ENCODE measurements around the gene KLHDC1. TPM values are rescaled to one million over a fixed set of nuclear protein-coding genes. Genes with fewer than 3 reads are reported as not detected.
"Not testable (repeated sequence)": the region's sequence is repeated elsewhere in the genome, so short reads cannot be mapped to it uniquely, and the experiment has no call there.

The KLHDC1 gene
- total RNA-seq, 1 donor from 2014 or later = not detected

- Histone ChIP-seq H3K9me3 (no peaks in the 10 kb centered on the region), H3K36me3 (peaks cover 10 to 40% of the 10 kb centered on the region in 2 donors), H3K4me3 (no peak overlapping the region), H3K27ac (no peak overlapping the region), H3K27me3 (no peaks in the 10 kb centered on the region), H3K4me1 (no peaks in the 10 kb centered on the region)
- no peak for DNase-seq (ENCODE audit: low spot score in 2 of 2)
- intact Hi-C loops (cut with DNase I) = no loop called here
- TF ChIP-seq, protein P1, sequence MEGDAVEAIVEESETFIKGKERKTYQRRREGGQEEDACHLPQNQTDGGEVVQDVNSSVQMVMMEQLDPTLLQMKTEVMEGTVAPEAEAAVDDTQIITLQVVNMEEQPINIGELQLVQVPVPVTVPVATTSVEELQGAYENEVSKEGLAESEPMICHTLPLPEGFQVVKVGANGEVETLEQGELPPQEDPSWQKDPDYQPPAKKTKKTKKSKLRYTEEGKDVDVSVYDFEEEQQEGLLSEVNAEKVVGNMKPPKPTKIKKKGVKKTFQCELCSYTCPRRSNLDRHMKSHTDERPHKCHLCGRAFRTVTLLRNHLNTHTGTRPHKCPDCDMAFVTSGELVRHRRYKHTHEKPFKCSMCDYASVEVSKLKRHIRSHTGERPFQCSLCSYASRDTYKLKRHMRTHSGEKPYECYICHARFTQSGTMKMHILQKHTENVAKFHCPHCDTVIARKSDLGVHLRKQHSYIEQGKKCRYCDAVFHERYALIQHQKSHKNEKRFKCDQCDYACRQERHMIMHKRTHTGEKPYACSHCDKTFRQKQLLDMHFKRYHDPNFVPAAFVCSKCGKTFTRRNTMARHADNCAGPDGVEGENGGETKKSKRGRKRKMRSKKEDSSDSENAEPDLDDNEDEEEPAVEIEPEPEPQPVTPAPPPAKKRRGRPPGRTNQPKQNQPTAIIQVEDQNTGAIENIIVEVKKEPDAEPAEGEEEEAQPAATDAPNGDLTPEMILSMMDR (IDR thresholded peaks at IDR 0.05) = no peak
These were observed 40.9 kb downstream of the KLHDC1 start for GRCh38 chr14:49733836-49734235.

DNA sequence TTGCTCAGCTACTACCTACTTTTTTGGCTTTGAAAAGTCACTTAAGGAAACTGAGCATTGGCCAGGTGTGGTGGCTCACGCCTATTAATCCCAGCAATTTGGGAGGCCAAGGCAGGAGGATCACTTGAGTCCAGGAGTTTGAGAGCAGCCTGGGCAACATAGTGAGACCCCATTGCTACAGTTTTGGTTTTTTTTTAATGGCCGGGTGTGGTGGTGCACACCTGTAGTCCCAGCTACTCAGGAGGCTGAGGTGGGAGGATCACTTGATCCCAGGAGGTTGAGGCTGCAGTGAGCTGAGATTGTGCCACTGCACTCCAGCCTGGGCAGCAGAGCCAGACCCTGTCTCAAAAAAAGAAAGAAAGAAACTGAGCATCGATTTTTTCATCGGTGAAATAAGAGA, 42.7 kb downstream of the KLHDC1 start:
- H3K27me3 ChIP-seq; intact Hi-C loops (cut with DNase I); H3K4me3 ChIP-seq; H3K9me3 ChIP-seq; H3K4me1 ChIP-seq; H3K27ac ChIP-seq; DNase-seq (ENCODE audit: low spot score in 2 of 2): not testable (repeated sequence)
- peaks cover 9 to 45% of the 10 kb centered on the region in 2 donors for H3K36me3 ChIP-seq

DNA sequence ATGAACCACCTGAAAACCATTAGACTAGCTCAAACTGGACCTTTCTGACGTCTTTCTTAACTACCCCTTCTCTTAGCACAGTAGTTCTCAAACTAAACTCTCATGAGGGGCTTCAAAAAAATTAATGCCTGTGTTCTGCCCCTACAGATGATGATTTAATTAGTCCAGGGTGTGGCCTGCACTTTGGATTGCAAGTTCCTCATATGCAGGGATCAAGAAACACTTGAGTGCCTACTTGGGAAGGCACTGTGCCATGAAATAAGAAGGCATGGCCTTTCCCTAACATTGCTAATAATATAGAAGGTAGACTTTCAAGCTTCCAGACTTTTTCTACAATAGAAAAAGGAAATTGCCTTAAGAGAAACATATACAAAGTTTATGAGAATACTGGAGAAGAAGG, 52.3 kb downstream of the KLHDC1 start:
- Histone ChIP-seq H3K27me3 (no peaks in the 10 kb centered on the region), H3K4me1 (no peaks in the 10 kb centered on the region), H3K4me3 (no peak overlapping the region), H3K9me3 (no peaks in the 10 kb centered on the region), H3K36me3 (peaks cover 25 to 51% of the 10 kb centered on the region in 2 donors), H3K27ac (no peak overlapping the region)
- intact Hi-C loops (cut with DNase I) = no loop called here
- TF ChIP-seq, protein P1 (IDR thresholded peaks at IDR 0.05) = no peak
- DNase-seq (ENCODE audit: low spot score in 2 of 2) = no peak

DNA sequence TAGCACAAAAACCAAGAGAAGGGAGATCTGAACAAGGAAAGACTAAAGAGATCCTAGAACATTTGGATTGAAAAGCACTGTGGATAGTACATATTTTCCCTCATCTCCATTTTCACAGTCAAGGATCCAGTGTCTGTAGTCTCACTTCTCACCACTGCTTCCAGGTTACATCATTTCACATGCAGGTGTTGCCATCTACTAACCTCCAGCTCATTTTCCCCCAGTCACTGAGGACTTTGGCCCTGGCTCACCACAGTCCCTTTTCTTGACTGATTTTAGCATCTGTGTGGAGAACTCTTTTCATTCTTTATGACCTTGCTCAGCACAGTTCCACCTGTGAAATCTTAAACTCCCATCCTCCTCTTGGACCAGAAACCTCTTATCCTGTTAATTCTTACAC, 53.6 kb downstream of the KLHDC1 start:
- peaks cover 15 to 38% of the 10 kb centered on the region in 2 donors for H3K36me3 ChIP-seq
- H3K27ac ChIP-seq; H3K4me3 ChIP-seq; intact Hi-C loops (cut with DNase I); DNase-seq (ENCODE audit: low spot score in 2 of 2); H3K4me1 ChIP-seq; H3K9me3 ChIP-seq; H3K27me3 ChIP-seq: not testable (repeated sequence)

DNA sequence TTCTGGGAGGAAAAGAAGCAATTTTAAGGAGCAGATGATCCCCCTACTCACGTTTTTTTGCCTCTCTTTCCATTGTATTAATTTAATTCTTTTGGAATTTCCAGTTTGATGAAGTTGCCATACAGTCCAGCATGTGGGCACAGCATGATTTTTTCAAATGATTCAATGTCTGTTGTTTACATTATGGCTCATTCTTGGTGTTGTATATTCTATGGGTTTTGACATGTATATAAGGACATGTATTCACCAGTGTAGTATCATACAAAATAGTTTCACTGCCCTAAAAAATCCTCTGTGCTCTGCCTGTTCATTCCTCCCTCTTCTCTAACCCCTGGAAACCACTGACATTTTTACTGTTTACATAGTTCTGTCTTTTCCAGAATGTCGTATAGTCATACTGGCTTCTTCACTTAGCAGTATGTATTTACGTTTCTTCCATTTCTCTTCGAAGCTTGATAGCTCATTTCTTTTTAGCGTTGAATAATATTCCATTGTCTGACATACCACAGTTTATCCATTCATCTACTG, 61.7 kb downstream of the KLHDC1 start:
- TF ChIP-seq, protein P1 (IDR thresholded peaks at IDR 0.05) = no peak
- no peak for DNase-seq (ENCODE audit: low spot score in 2 of 2)

GRCh38 chr14:49755378-49755777, 62.5 kb downstream of the KLHDC1 start:
- Histone ChIP-seq H3K27me3 (no peaks in the 10 kb centered on the region), H3K27ac (no peak overlapping the region), H3K4me1 (no peaks in the 10 kb centered on the region), H3K4me3 (no peak overlapping the region), H3K9me3 (no peaks in the 10 kb centered on the region), H3K36me3 (no peaks in the 10 kb centered on the region)
- no peak for DNase-seq (ENCODE audit: low spot score in 2 of 2)
- intact Hi-C loops (cut with DNase I) = no loop called here
- TF ChIP-seq, protein P1 (IDR thresholded peaks at IDR 0.05) = no peak

More for the DNA sequence above, 61.7 kb downstream of the KLHDC1 start:
- Histone ChIP-seq H3K9me3 (no peaks in the 10 kb centered on the region), H3K4me1 (no peaks in the 10 kb centered on the region), H3K27ac (no peak overlapping the region), H3K4me3 (no peak overlapping the region), H3K36me3 (no peaks in the 10 kb centered on the region), H3K27me3 (no peaks in the 10 kb centered on the region)
- intact Hi-C loops (cut with DNase I) = no loop called here

All from ascending aorta (tissue), 2 donors.